B cell (primary cell): ENCODE data around the gene PXN. TPM values are rescaled to one million over a fixed set of nuclear protein-coding genes. Genes with fewer than 3 reads are reported as not detected.

ENCODE experiments used
- ATAC-seq: fragments of 200-7000 bp; cut with Tn5 transposase; one replicate; pipeline ENCODE4 v1.10.0; 2021; ENCODE audit warnings: low read depth, mild to moderate bottlenecking, moderate number of reproducible peaks, moderate library complexity
- CTCF ChIA-PET: fragments of 350-600 bp; sonication (Branson Sonifier 250); formaldehyde crosslinking; loops from one replicate; lab custom pipeline; 2021; ENCODE audit warnings: antibody characterized with exemption, inconsistent platforms; lab: Charles Lee
- POLR2A ChIA-PET: fragments of 350-600 bp; sonication (Branson Sonifier 250); formaldehyde crosslinking; loops from one replicate; lab custom pipeline; 2021; ENCODE audit warnings: antibody characterized with exemption; lab: Charles Lee
- DNase-seq: peaks from one replicate; pipeline ENCODE4 v3.0.0; 2013
- H2AFZ ChIP-seq: 2 replicates; pipeline ENCODE4 v1.6.1; 2012; ENCODE audit warnings: mild to moderate bottlenecking, low read depth, low read length; ENCODE audit not compliant: insufficient read depth, poor library complexity, severe bottlenecking
- H3K27ac ChIP-seq, 2 donors: 1 replicate in 1 of 2; 2 replicates in 1 of 2; pipeline ENCODE4 v1.5.1; 2012 to 2013; ENCODE audit warnings: low read length in 2 of 2, mild to moderate bottlenecking in 2 of 2, moderate library complexity in 1 of 2
- H3K27me3 ChIP-seq, 4 experiments: fragments of 200-600 bp in 1 of 4; sonication (generic) in 1 of 4; replicated peaks in 1 of 4; 1 replicate in 2 of 4; 2 replicates in 2 of 4; pipeline versions ENCODE4 v1.6.1 to v1.7.0; 2013 to 2016; ENCODE audit warnings: low read length in 3 of 4, mild to moderate bottlenecking in 2 of 4, mixed read lengths in 1 of 4, moderate library complexity in 1 of 4; ENCODE audit not compliant: insufficient read depth in 4 of 4, control insufficient read depth in 3 of 4; ENCODE audit errors: control extremely low read depth in 1 of 4
- H3K36me3 ChIP-seq, 2 experiments: replicated peaks in 1 of 2; 1 replicate in 1 of 2; 2 replicates in 1 of 2; pipeline versions ENCODE4 v1.6.1 to v1.7.1; 2013; ENCODE audit warnings: low read length in 1 of 2; ENCODE audit not compliant: insufficient read depth in 2 of 2, control insufficient read depth in 1 of 2; ENCODE audit errors: control extremely low read depth in 1 of 2, extremely low read depth in 1 of 2
- H3K4me1 ChIP-seq, 2 donors: fragments of 200-600 bp in 1 of 2; sonication (generic) in 1 of 2; 1 replicate in 1 of 2; 2 replicates in 1 of 2; pipeline versions ENCODE4 v1.5.1 to v1.6.1; 2013 to 2017; ENCODE audit warnings: low read length in 2 of 2; ENCODE audit not compliant: control insufficient read depth in 2 of 2, insufficient read depth in 2 of 2
- H3K4me2 ChIP-seq: replicated peaks from 2 replicates; pipeline ENCODE3; 2012; ENCODE audit warnings: mild to moderate bottlenecking, low read depth, low read length; ENCODE audit not compliant: poor library complexity, severe bottlenecking
- H3K4me3 ChIP-seq, 5 experiments: fragments of 200-600 bp in 1 of 5; sonication (generic) in 1 of 5; 1 replicate in 3 of 5; 2 replicates in 2 of 5; pipeline versions ENCODE4 v1.5.1 to v1.7.0; 2011 to 2016; ENCODE audit warnings: low read length in 4 of 5, mild to moderate bottlenecking in 4 of 5, low read depth in 2 of 5, control low read depth in 1 of 5, moderate library complexity in 1 of 5; ENCODE audit not compliant: insufficient read depth in 1 of 5; ENCODE audit errors: control extremely low read depth in 1 of 5, extremely low read depth in 1 of 5
- H3K79me2 ChIP-seq: fragments of 200-600 bp; sonication (generic); one replicate; pipeline ENCODE4 v1.6.0; 2016; ENCODE audit warnings: low read length; ENCODE audit not compliant: control insufficient read depth, insufficient read depth
- H3K9ac ChIP-seq: fragments of 200-600 bp; sonication (generic); 2 replicates; pipeline ENCODE4 v1.6.1; 2017; ENCODE audit warnings: mild to moderate bottlenecking, low read length, moderate library complexity
- H3K9me3 ChIP-seq, 3 donors: one replicate each; pipeline versions ENCODE4 v1.6.1 to v1.7.1; 2013; ENCODE audit warnings: low read length in 2 of 3; ENCODE audit not compliant: control insufficient read depth in 2 of 3, insufficient read depth in 1 of 3; ENCODE audit errors: control extremely low read depth in 1 of 3
- H4K20me1 ChIP-seq: 2 replicates; pipeline ENCODE4 v1.6.0; 2012; ENCODE audit warnings: mild to moderate bottlenecking, low read length; ENCODE audit not compliant: insufficient read depth, control insufficient read depth, poor library complexity, severe bottlenecking
- H3K27ac Mint-ChIP-seq: one replicate; pipeline ENCODE4 v1.8.0; 2021; ENCODE audit warnings: mixed read lengths
- H3K27me3 Mint-ChIP-seq: one replicate; pipeline ENCODE4 v1.8.0; 2021; ENCODE audit warnings: mixed read lengths
- H3K4me1 Mint-ChIP-seq: one replicate; pipeline ENCODE4 v1.8.0; 2021; ENCODE audit warnings: mixed read lengths
- H3K4me3 Mint-ChIP-seq: one replicate; pipeline ENCODE4 v1.8.0; 2021; ENCODE audit warnings: mixed read lengths
- H3K9me3 Mint-ChIP-seq: one replicate; pipeline ENCODE4 v1.8.0; 2022; ENCODE audit warnings: mixed read lengths; ENCODE audit not compliant: insufficient read depth
- CTCF ChIP-seq: fragments of 200-600 bp; IDR thresholded peaks from one replicate; pipeline ENCODE4 v1.8.0; 2022; ENCODE audit warnings: antibody characterized with exemption, mild to moderate bottlenecking
- EZH2 ChIP-seq: IDR thresholded peaks from 2 replicates; pipeline ENCODE4 v1.6.1; 2012; ENCODE audit warnings: borderline replicate concordance, low read depth, mild to moderate bottlenecking, moderate library complexity, low read length; ENCODE audit not compliant: insufficient read depth, poor library complexity, severe bottlenecking
- WGBS: methylation state at CpG from one replicate; pipeline ENCODE4 v1.1.5; 2013; ENCODE audit warnings: missing lambda C conversion rate; ENCODE audit not compliant: insufficient coverage; 5-methylcytosine and 5-hydroxymethylcytosine counted together
- intact Hi-C: fragments of 100-400 bp; cut with micrococcal nuclease; formaldehyde crosslinking; loops from one replicate; pipeline ENCODE4 v1.10.0; 2022
- polyA plus RNA-seq: library from polyadenylated mRNA; depleted of rRNA; stranded (reverse); fragments of >200 nt; gene quantifications from 2 replicates; pipeline ENCODE4 v1.2.3, GENCODE V29; 2012
- total RNA-seq, 2 donors: library from RNA; stranded (reverse); fragments of 120-200 nt in 1 of 2; gene quantifications; 1 replicate in 1 of 2; 2 replicates in 1 of 2; pipeline versions ENCODE4 v1.2.3 to v1.2.4, GENCODE V29; 2013 to 2022

The PXN gene
- total and polyA plus RNA-seq, 2 donors (not counting 1 experiment from before 2014, with no cell fraction given): 2.0 to 3.1 TPM

- Mint-ChIP-seq H3K4me3 (no peak overlapping the region), H3K27me3 (no peaks in the 10 kb centered on the region), H3K4me1 (peaks cover 9% of the 10 kb centered on the region), H3K27ac (no peak overlapping the region), H3K9me3 (no peaks in the 10 kb centered on the region)
- POLR2A ChIA-PET: no interaction called here
- no peaks in the 10 kb centered on the region for H4K20me1 ChIP-seq
- peaks cover 0 to 13% of the 10 kb centered on the region in 2 donors for H3K4me1 ChIP-seq
- no peak for TF ChIP-seq EZH2
- TF ChIP-seq CTCF: no peak
- DNase-seq: no peak
- H2AFZ ChIP-seq: no peak overlapping the region
- peaks cover 10 to 65% of the 10 kb centered on the region in 2 experiments for H3K36me3 ChIP-seq
- intact Hi-C loops: no loop called here
- H3K9me3 ChIP-seq: no peaks in the 10 kb centered on the region
- no peak for ATAC-seq
- no peak overlapping the region for H3K4me2 ChIP-seq
- no peak overlapping the region for H3K27ac ChIP-seq
- WGBS: 96% methylated on average over 5 of the region's 7 CpGs
- no peaks in the 10 kb centered on the region for H3K27me3 ChIP-seq
- no peaks in the 10 kb centered on the region for H3K79me2 ChIP-seq
- no peak overlapping the region for H3K9ac ChIP-seq
- no peak overlapping the region for H3K4me3 ChIP-seq
- CTCF ChIA-PET: no interaction called here
Measured at GRCh38 chr12:120170631-120171030, 94.9 kb downstream of the PXN start.

GRCh38 chr12:120169946-120170345 lies 95.6 kb downstream of the PXN start:
- no CpG with 5 or more reads among the region's 2 CpGs for WGBS
- CTCF ChIA-PET: no interaction called here

More at GRCh38 chr12:120169946-120170345, 95.6 kb downstream of the PXN start:
- H3K9ac ChIP-seq: no peak overlapping the region
- ATAC-seq: no peak
- Mint-ChIP-seq H3K27me3 (no peaks in the 10 kb centered on the region), H3K4me3 (no peak overlapping the region), H3K4me1 (peaks cover 2% of the 10 kb centered on the region), H3K9me3 (no peaks in the 10 kb centered on the region), H3K27ac (no peak overlapping the region)
- H3K27ac ChIP-seq: no peak overlapping the region
- no peak for TF ChIP-seq EZH2
- TF ChIP-seq CTCF: no peak
- POLR2A ChIA-PET: no interaction called here
- H3K4me1 ChIP-seq: peaks cover 0 to 6% of the 10 kb centered on the region in 2 donors
- H3K36me3 ChIP-seq: peaks cover 9 to 59% of the 10 kb centered on the region in 2 experiments
- H4K20me1 ChIP-seq: no peaks in the 10 kb centered on the region
- H2AFZ ChIP-seq: no peak overlapping the region
- H3K4me2 ChIP-seq: no peak overlapping the region
- no peak overlapping the region for H3K4me3 ChIP-seq
- H3K79me2 ChIP-seq: no peaks in the 10 kb centered on the region
- no peak for DNase-seq
- H3K9me3 ChIP-seq: no peaks in the 10 kb centered on the region
- no peaks in the 10 kb centered on the region for H3K27me3 ChIP-seq
- intact Hi-C loops: no loop called here
